GM12801 (cell line): ENCODE data around the gene SYCP2.

Experiments
- TF ChIP-seq, protein P1 (sequence below): IDR thresholded peaks from one replicate; pipeline ENCODE4 v1.5.1; 2011; ENCODE audit warnings: control low read depth; ENCODE audit not compliant: insufficient read length; ENCODE audit errors: extremely low read depth

SYCP2 gene

DNA sequence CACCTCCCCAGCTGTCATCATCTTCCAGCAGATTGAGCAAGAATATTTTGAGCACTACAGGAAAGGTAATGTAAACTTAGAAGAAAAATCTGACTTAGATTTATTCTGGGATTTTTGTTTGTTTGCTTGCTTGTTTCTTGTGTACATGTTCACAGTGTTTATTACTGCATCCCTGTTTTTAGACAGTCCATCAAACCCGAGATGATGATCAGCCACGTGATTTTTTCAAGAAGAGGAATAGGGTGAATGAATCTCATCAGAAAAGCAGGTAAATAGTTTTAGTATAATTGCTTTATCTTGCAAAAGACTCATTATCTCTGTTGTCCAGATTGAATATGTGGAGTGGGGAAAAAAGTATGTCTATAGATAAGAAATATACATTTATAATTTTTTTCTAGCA, 8.8 kb upstream of the SYCP2 start:
- TF ChIP-seq, protein P1, sequence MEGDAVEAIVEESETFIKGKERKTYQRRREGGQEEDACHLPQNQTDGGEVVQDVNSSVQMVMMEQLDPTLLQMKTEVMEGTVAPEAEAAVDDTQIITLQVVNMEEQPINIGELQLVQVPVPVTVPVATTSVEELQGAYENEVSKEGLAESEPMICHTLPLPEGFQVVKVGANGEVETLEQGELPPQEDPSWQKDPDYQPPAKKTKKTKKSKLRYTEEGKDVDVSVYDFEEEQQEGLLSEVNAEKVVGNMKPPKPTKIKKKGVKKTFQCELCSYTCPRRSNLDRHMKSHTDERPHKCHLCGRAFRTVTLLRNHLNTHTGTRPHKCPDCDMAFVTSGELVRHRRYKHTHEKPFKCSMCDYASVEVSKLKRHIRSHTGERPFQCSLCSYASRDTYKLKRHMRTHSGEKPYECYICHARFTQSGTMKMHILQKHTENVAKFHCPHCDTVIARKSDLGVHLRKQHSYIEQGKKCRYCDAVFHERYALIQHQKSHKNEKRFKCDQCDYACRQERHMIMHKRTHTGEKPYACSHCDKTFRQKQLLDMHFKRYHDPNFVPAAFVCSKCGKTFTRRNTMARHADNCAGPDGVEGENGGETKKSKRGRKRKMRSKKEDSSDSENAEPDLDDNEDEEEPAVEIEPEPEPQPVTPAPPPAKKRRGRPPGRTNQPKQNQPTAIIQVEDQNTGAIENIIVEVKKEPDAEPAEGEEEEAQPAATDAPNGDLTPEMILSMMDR, result no peak

DNA sequence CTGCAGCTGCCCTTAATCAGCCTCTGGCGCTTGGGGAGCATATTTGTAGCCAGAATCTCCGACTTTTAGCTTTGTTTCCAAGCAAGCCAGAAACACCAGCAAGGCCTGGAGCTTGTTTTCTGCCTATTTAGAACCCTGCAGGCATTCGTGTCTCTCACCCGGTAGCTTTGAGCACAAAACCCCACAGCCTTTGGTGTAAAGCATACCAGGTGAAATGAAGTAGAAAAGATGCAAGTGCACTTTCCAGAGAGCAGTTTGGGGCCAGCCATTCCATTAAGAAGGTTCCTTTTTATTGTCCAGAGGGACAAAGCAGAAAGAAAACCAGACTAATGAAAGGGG, 7.5 kb upstream of the SYCP2 start:
- TF ChIP-seq, protein P1, result no peak

- TF ChIP-seq, protein P1, result no peak
Observed at GRCh38 chr20:59940129-59940955, 6.9 kb upstream of the SYCP2 start, which contains the start of the genes FAM217B and PPP1R3D. Gene FAM217B (plus strand): TSS chr20:59940389. CDS start chr20:59943944, 3,555 bp downstream. Gene PPP1R3D (minus strand): TSS chr20:59940305. CDS start chr20:59939931, 374 bp downstream.

GRCh38 chr20:59939879-59940128, 6.4 kb upstream of the SYCP2 start:
- TF ChIP-seq, protein P1, result no peak

- TF ChIP-seq, protein P1, result no peak
Observed at GRCh38 chr20:59939052-59939878, 5.8 kb upstream of the SYCP2 start.

GRCh38 chr20:59938696-59939051, 5.2 kb upstream of the SYCP2 start:
- TF ChIP-seq, protein P1, result no peak

- TF ChIP-seq, protein P1, result no peak
Observed at GRCh38 chr20:59938221-59938620, 4.8 kb upstream of the SYCP2 start.
